Suprapubic skin (tissue), 3 donors: ENCODE results near the gene POTEF.
"Not testable (repeated sequence)": the region's sequence is repeated elsewhere in the genome, so short reads cannot be mapped to it uniquely, and the experiment has no call there.

Experiments
- CTCF ChIP-seq, 2 donors: fragments of 200-600 bp in 1 of 2; fragments of 450-650 bp in 1 of 2; sonication (generic) in 1 of 2; IDR thresholded peaks; one replicate each; pipeline ENCODE4 v1.5.1; 2016 to 2019; ENCODE audit warnings: antibody characterized with exemption in 2 of 2, mild to moderate bottlenecking in 1 of 2, moderate library complexity in 1 of 2
- EP300 ChIP-seq: sonication (generic); formaldehyde crosslinking; IDR thresholded peaks from one replicate; pipeline ENCODE4 v1.6.1; 2017; ENCODE audit warnings: antibody characterized with exemption
- POLR2A ChIP-seq, 2 donors: fragments of 450-650 bp; IDR thresholded peaks; one replicate each; pipeline ENCODE4 v1.6.1; 2017; ENCODE audit warnings: antibody characterized with exemption in 2 of 2, mild to moderate bottlenecking in 2 of 2, moderate library complexity in 2 of 2

- TF ChIP-seq CTCF (IDR thresholded peaks at IDR 0.05); EP300; POLR2A (IDR thresholded peaks at IDR 0.05): not testable (repeated sequence)
Measured at GRCh38 chr2:130128464-130128863, 558 bp downstream of the POTEF start.
